Stimulated activated CD4-positive, alpha-beta T cell treated with anti-CD3 and anti-CD28 coated beads, Interleukin-1b, Interleukin-23, amount 100 ng/mL, for 24 hours (primary cell): ENCODE measurements around the gene NPHP1.
"Not testable (repeated sequence)": the region's sequence is repeated elsewhere in the genome, so short reads cannot be mapped to it uniquely, and the experiment has no call there.

Source experiments
- DNase-seq, 4 experiments: peaks; one replicate each; pipeline ENCODE4 v3.0.0-alpha.2; 2020; ENCODE audit warnings: low read depth in 4 of 4, low spot score in 1 of 4

NPHP1 gene

DNA sequence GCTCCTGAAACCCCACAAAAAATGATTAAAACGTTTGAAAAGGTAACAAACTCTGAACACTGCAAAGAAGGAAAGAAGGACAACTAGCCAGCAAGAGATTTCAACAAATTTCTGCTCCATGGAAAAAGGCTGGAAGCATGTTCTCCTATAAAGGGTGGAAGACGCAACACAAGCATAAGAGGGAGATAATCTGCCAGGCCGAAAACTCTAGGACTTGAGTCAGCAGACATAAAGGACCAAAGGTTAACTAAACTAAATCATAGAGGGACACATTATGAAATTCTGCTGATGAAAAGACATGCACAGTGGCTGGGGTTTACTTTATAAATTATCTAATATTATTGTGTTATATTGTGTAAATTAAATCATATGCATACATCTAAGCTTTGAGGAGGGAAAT, 6.8 kb downstream of the NPHP1 start:
- no peak for DNase-seq

DNA sequence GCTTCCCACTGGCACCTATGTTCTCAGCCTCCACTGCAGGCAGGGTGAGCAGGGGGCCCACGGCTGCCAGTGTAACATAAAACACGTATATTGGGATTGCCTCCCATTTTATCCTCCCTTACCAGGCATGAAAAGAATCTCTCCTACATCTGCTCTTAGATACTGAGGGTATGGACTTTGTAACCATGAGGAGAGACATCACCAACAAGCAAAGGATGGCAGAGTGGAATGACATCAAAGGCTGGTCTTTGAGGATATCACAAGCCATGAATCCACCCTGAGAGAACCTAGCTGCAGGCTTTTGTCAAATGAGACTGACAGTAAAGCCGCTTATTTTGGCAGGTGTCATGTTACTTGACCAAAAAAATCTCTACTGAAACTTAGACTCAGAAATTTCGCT, 7.4 kb downstream of the NPHP1 start:
- no peak for DNase-seq

DNA sequence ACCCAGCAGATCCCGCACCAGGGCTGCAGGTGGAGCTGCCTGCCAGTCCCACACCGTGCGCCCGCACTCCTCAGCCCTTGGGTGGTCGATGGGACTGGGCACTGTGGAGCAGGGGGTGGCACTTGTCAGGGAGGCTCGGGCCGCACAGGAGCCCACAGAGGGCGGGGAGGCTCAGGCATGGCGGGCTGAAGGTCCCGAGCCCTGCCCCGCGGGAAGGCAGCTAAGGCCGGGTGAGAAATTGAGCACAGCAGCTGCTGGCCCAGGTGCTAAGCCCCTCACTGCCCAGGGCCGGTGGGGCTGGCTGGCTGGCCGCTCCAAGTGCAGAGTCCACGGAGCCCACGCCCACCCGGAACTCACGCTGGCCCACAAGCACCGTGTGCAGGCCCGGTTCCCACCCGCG, 14.6 kb downstream of the NPHP1 start:
- DNase-seq = not testable (repeated sequence)

DNA sequence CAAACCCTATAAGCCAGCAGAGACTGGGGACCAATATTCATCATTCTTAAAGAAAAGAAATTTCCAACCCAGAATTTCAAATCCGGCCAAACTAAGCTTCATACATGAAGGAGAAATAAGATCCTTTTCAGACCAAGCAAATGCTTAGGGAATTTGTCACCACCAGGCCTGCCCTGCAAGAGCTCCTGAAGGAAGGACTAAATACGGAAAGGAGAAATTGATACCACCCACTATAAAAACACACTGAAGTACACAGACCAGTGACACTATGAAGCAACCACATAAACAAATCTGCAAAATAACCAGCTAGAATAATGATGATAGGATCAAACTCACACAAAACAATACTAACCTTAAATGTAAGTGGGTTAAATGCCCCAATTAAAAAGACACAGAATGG, 22.4 kb downstream of the NPHP1 start:
- no peak for DNase-seq

DNA sequence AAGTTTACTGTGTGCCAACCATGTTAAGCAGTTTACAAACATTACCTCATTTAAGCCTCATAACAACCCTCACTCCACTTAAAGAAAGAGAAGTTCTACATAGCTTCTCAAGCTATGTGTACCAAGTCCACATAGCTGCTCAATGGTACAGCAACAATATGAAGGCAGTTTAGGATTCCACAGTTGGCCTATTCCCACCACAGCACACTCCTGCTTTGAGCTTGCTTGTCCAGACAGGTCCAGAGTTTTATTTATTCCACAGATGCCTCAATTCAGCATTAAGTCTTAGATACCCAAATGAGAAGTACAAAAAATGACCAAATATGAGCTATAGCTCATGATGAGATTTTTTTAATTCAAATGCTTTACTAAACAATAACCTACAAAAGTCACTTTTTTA, 24.8 kb downstream of the NPHP1 start:
- DNase-seq = no peak

DNA sequence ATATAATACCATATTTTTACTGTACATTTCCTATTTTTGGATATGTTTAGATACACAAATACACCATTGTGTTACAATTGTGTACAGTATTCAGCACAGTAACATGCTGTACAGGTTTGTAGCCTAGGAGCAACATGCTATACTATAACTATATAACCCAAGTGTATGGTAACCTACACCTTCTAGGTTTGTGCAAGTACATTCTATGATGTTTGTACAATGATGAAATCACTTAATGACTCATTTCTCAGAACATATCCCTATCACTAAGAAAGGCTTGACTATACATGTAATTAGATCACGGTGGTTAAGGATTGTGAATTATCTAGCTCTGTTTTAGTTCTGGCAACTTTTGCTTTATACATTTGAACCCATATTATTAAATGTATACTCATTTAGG, 31.3 kb downstream of the NPHP1 start:
- DNase-seq = no peak

DNA sequence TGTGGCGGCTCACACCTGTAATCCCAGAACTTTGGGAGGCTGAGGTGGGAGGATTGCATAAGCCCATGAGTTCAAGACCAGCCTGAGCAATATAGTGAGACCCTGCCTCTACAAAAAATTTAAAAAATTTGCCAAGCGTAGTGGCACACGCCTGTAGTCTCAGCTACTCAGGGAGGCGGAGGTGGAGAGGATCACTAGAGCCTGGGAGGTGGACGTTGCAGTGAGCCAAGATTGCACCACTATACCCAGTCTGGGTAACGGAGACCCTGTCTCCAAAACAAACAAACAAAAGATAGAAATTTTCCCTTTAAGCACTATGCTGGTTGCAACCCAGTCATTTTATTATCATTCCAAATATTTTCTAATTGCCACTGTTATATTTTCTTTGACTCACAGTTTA, 32.3 kb downstream of the NPHP1 start:
- no peak for DNase-seq

DNA sequence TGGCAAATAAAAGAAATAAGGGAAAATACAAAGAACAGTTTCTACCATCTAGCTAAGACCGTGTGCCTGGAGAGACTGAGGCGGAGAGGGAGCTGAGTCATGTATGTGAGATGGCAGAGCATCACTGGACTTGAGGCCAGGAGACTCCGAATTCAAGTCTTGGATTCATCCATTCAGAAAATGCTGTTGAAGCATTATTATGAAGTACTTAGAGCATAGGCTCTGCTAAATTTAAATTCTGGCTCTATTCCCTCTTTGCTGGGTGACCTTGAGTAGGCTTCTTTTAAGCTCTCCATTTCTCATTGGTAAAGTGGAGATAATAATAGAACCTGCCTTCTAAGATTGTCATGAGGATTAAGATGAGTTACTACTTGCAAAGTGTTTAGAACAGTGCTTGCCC, 34.7 kb downstream of the NPHP1 start:
- DNase-seq = no peak

DNA sequence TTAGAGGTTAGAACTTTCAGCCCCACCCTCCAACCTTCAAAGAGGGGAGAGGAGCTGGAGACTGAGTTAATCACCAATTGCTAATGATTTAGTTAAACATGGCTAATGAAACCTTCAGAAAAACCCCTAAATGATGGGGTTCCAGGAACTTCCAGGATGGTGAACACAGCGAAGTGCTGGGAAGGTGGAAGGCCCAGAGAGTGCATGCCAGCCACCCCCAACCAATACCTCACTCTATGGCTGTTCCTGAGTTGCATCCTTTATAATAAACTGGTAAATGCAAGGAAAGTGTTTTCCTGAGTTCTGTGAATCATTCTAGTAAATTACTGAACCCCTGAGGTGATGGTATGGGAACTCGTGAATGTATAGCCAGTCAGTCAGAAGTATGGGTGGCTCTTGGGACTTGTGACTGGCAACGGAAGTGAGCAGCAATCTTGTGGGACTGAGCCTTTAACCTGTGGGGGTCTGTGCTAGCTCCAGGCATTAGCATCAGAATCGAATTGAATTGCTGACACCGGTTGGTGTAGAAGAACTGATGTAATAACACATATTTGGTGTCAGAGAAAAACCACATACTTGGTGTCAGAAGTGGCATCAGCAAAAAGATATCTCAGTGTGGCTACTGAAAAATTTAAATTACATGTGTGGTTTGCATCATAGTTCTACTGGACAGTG, 37.4 kb downstream of the NPHP1 start:
- DNase-seq = no peak

DNA sequence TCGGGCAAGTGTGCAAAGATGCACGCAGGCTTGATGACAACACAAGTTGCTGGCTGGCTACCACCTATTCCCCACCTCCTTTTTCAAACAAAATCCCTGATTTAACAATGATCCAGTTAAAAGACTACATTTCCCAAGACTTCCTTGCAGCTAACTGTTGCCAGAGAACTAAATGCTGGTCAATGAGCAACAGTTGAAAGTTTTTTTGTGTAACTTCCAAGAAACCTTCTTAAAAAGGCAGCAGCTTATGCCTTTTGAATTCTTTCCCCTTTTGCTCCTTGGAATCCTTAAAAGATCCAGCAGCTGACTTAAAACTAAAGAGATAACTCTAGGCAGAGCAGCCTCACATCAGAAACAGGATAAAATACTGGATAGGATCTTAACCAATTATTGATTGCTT, 38.5 kb downstream of the NPHP1 start:
- no peak for DNase-seq

DNA sequence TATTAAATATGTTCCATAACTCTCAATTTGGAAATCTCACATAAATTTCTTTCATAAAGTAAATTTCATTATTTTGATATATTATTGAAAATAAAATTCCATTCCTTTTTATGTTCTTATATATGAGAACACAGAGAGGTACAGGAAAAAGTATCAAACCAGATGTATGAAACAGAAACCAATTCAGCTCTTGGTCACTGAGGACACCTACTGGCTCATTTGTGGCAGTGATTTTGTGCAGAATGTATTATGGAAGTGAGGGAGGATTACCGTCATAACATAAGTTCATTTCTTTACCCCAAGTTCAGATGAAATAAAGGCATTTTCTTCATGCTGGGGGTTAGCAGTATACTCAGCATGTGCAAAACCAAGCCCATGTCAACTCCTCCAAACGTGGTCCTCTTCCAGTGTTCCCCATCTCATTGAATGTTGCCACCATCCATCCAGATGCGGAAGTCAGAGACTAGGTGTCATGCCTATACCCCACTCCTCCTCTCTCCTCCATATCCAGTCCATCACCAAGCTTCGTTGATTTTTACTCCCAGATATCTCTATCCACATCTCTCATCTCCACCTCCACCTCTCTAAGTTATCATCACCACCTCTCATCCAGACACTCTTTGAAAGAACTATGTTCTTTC, 47.5 kb downstream of the NPHP1 start:
- no peak for DNase-seq

DNA sequence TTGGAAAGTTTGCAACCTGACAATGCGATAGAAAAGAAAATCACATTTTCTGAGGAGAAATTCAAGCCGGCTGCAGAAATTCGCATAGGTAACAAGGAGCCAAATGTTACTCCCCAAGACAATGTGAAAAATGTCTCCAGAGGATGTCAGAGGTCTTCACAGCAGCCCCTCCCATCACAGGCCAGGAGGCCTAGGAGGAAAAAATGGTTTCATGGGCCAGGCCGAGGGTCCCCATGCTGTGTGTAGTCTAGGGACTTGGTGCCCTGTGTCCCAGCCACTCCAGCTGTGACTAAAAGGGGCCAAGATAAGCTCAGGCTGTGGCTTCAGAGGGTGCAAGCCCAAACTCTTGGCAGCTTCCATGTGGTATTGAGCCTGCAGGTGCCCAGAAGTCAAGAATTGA, 50.0 kb downstream of the NPHP1 start:
- not testable (repeated sequence) for DNase-seq

DNA sequence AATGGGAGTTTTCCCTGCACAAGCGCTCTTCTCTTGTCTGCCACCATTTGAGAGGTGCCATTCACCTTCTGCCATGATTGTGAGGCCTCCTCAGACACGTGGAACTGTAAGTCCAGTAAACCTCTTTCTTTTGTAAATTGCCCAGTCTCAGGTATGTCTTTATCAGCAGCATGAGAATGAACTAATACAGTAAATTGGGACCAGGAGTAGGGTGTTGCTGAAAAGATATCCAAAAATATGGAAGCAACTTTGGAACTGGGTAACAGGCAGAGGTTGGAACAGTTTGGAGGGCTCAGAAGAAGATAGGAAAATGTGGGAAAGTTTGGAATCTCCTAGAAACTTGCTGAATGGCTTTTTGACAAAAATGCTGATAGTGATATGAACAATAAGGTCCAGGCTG, 50.6 kb downstream of the NPHP1 start:
- not testable (repeated sequence) for DNase-seq

DNA sequence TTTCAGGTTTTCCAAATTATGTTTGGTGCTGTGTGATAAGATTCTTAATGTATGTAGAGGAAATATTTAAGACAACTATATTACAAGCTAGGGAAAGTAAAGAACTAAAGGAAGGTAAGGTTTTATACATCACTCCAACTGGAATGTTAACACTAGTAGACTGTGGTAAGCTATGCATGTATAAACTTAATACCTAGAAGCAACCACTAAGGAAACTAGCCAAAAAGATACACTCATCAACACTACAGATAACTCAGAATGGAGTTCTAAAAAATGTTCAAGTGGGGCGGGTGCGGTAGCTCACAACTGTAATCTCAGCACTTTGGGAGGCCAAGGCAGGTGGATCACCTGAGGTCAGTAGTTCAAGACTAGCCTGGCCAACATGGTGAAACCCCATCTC, 51.4 kb downstream of the NPHP1 start:
- no peak for DNase-seq

DNA sequence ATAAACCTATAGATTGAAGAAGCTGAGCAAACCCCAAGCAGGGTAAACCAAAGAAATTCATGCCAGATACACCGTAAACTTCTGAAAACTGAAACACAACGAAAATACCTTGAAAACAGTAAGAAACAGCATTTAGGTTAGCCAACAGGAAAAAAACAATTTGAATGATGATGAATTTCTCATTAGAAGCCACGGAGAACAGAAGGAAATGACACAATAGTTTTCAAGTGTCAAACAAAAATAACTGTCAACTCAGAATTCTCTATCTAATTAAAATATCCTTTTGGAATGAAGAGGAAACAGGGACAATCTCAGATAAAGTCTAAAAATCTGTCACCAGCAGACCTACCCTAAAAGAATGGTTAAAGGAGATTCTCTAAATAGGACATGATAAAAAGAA, 51.9 kb downstream of the NPHP1 start:
- no peak for DNase-seq

DNA sequence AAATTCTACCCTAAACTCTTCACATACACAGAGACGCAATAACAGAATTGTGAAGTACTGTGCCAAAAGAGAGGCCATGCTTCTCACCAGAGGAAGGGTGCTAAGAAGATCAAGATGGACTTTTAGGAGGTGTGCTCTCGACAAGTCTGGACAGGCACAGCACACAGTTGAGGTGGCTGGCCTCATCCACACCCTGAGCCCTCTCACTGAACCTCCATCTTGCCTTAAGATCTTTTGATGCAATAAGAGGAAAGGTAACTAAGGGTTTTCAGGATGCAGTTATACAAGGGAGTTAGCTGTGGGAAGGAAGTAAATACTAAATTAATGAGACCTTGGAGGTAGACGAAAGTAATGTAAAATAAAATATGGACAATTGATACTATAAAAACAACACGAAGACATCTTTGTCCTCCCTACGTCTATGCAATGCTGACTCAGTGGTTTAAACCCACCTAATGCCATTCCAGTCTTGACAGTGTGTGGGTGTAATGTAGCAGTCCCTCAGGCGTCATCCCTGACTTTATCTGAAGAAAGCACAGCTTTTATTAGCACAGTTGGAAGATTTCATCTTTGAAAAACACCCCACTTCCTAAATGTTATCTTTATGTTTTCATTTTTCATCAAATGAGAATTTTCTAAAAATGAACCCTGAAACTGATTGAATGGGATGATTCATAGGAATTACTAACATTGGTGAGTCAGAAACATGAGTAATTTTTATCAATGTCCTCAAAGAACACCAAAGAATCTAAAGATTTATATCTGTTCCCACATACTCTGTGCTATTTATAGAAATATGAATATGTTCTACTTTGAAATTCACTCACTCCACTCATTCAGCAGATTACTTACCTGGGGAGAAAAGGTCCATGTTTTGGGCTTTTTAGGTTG, 55.2 kb downstream of the NPHP1 start:
- no peak for DNase-seq

DNA sequence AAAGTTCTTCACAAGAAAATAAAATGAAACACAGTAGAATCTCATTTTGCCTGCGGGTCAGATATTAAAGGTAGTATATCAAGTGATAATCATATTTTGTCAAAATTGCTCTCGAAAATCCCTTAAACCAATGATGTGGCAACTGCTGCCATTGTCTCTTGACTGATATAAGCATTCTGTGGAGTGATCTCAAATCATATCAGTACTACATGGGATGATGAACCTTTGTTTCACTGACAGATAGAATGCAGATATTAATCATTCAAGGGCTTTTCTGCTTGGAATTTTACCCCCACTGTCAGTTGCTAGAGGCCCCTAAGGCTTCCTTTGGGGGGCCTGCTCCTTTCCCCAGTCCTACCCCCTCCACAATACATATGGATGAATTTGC, 57.9 kb downstream of the NPHP1 start:
- DNase-seq = no peak

DNA sequence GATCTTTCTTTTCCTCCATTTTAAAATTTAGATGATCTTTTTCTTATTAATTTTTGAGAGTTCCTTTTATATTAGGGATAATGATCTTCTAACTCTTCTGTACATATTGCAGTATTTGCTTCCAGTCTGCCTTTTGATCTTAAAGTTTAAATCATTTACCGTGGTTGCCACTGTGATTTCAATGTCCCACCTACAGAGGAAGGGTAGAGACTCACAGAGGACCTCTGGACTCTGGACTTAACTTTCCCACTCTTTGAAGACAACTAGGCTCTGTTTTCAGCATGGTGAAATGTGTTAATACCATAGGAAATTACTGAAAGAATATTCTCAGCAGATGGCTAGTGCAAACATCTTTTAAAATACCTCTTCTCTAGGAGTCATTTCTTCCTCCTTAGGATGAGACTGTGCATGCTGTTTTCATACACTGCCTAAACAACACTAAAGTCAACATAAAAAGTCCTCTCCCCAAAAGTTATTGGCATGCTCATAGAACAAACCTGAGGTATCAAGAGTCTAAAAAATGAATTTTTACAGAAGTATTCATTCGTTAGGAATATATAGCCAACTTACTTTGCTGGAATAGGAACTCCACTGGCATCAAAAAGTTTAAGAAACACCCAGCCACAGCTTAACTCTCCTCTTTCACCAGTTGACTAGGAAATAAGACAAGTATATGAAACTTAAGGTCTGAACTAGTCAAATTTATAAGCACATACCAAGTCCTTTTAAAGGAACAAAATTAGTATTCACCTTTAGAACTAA, 58.4 kb downstream of the NPHP1 start:
- no peak for DNase-seq

DNA sequence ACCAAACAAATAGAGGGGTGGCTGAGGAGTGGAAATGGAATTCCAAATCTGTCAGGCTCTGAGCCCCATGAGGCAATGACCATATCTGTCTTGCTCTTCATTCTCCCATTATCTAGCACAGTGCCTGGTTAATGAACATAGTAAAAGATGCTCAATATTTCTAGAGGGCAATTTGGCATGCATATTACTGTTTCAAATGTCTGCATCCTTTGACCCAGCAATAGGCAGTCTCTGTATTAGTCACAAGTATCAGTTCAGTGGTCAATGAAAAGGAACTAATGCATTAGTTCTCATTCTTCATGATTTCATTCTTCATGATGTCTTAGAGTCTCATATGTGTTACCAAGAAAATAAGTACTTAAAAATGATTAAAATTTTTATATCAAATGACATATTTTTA, 60.8 kb downstream of the NPHP1 start:
- DNase-seq = no peak

DNA sequence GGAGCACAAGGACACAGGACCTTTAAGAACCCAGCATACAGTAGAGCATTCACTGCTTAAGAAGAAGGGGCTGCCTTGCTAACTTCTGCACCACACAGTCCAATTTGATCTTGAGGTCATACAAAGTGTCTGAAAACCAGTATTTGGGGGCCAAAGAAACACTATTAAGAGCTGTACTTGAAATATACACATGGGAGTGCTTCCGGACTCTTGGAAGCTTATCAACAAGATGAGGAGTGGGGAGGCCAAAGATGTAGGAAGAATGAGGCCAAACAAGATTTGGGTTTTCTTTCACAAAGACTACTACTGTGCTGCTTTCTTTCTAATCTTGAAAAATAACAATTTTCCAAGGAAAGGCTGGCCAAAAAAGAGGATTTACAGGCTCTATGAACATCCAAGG, 64.4 kb downstream of the NPHP1 start:
- no peak for DNase-seq

DNA sequence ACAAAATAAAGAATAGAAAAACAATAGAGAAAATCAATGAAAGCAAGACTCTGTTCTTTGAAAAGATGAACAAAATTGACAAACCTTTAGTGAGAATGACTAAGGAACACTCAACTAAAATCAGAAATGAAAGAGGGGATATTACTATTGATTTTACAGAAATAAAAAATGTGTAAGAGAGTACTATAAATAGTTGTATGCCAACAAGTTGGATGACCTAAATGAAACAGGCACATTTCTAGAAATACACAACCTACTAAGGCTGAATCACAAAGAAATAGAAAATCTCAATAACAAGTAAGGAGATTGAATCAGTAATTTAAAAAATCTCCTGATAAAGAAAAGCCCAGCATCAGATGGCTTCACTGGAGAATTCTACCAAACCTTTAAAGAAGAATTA, 70.8 kb downstream of the NPHP1 start:
- no peak for DNase-seq

DNA sequence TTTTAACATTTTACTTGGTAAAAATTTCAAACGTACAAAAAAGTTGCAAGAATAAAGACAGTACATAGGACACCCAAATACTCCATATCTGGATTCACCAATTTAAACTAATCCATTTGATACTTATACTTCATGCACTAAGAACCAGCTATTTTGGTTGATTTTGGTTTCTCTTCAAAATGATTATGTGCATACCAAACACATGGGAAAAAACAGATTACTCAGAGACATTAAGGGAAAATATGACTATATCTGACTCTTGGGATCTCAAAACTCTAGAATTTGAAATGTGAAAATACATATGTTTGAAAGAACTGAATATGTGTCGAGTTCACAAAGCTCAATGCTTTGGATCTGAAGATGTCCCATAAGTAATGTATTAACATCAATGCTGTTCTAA, 73.6 kb downstream of the NPHP1 start:
- no peak for DNase-seq
